ENCODE data around the gene GBGT1.

GRCh38 chr9:133105461-133105770 is 58.3 kb downstream of the GBGT1 start:
- TF ChIP-seq TAF1 (IDR thresholded peaks at IDR 0.05; ENCODE audit: borderline replicate concordance, low read depth, low read length) (no peak), POLR2A (IDR thresholded peaks at IDR 0.05; ENCODE audit: low read depth, low read length) (no peak)
